Choroid plexus epithelial cell (primary cell): ENCODE measurements around the gene FRY.

Experiments
- DNase-seq: peaks from one replicate; pipeline ENCODE4 v3.0.0-alpha.2; 2010; ENCODE audit warnings: low read depth
- H3K4me3 ChIP-seq: 2 replicates; pipeline ENCODE4 v1.5.1; 2011; ENCODE audit warnings: low read depth, mild to moderate bottlenecking, control low read depth, low read length, moderate library complexity
- TF ChIP-seq, protein P1 (sequence below): conservative IDR thresholded peaks from 2 replicates; pipeline ENCODE4 v1.5.1; 2011; ENCODE audit warnings: low read depth, mild to moderate bottlenecking, control low read depth, inconsistent platforms, low read length, moderate library complexity

The FRY gene

GRCh38 chr13:32075170-32075851, 43.7 kb downstream of the FRY start:
- TF ChIP-seq, protein P1, sequence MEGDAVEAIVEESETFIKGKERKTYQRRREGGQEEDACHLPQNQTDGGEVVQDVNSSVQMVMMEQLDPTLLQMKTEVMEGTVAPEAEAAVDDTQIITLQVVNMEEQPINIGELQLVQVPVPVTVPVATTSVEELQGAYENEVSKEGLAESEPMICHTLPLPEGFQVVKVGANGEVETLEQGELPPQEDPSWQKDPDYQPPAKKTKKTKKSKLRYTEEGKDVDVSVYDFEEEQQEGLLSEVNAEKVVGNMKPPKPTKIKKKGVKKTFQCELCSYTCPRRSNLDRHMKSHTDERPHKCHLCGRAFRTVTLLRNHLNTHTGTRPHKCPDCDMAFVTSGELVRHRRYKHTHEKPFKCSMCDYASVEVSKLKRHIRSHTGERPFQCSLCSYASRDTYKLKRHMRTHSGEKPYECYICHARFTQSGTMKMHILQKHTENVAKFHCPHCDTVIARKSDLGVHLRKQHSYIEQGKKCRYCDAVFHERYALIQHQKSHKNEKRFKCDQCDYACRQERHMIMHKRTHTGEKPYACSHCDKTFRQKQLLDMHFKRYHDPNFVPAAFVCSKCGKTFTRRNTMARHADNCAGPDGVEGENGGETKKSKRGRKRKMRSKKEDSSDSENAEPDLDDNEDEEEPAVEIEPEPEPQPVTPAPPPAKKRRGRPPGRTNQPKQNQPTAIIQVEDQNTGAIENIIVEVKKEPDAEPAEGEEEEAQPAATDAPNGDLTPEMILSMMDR: no peak
- DNase-seq: no peak
- H3K4me3 ChIP-seq: no peak overlapping the region

- TF ChIP-seq, protein P1: no peak
- H3K4me3 ChIP-seq: no peak overlapping the region
- DNase-seq: no peak
Measured at GRCh38 chr13:32079587-32079986, 48.0 kb downstream of the FRY start.

DNA sequence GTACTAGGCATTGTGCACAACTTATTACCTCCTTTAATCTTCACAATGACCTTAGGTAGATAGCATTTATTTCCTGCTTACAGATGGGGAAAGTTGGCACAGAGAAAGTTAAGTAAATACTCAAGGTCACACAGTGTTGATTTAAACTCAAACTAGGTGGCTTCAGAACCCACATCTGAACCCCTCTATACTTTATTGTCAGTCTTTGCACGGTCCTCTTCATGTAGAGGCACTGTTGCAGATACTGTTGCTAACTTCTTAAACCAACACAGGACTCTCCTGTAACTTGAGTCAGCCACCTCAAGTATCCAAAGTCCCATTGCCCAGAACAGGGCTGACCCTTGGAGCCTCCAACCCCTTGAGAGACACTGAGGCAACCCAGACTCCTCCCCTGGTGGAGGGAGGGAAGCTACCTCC, 48.8 kb downstream of the FRY start:
- TF ChIP-seq, protein P1: no peak
- no peak overlapping the region for H3K4me3 ChIP-seq
- no peak for DNase-seq

DNA sequence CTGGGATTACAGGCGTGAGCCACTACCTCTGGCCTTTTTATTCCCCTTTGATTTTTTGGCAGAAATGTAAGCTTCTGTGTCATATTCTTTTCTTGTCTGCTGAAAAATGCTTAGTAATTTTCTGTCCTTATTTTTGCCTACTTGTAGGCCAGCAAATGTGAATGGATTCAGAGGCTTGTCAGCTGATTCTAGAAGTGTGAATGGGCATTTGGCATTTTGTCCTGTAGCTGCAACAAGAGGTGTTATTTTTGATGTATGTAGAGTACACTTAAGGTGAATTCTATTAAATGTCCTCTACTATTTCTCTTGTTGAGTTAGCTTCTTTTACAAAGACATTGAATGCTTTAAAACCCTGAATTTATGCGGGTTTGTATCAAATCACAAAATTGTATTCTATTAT, 50.0 kb downstream of the FRY start:
- TF ChIP-seq, protein P1: no peak
- H3K4me3 ChIP-seq: no peak overlapping the region
- DNase-seq: no peak

- TF ChIP-seq, protein P1: no peak
- DNase-seq: no peak
- no peak overlapping the region for H3K4me3 ChIP-seq
Measured at GRCh38 chr13:32086366-32086765, 54.8 kb downstream of the FRY start.

DNA sequence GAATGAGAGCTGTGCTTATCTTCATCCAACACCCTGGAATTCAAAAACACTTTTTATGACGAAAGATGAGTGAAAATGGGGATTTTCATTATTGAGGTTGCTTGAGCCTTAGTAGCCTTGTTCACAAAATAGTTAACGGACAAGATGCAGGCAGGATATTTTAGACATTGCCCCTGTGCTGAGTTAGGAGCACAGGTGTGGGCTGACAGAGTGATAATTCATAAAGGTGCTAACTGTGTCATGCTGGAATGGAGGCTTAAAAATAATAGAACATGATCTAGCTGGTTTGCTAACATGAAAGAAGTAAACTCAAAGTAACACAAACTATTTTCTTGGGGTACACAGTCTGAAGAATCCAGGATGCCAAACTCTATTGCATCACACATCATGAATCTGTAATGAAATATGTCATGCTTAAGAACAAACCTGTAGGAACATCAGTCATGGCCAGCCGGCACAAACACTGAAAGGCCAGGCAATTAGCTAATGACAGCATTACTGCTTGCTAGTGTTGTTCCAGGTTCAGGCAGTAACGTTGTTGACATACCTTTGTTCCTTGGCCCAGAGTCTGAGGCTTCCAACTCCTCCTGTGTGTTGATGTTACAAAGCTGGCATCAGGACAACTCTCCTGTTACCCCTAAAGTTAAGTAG, 55.3 kb downstream of the FRY start:
- no peak for DNase-seq
- TF ChIP-seq, protein P1: no peak
- H3K4me3 ChIP-seq: no peak overlapping the region
